AG10803 (cell line): ENCODE measurements around the gene EML5.
"Not testable (repeated sequence)": the region's sequence is repeated elsewhere in the genome, so short reads cannot be mapped to it uniquely, and the experiment has no call there.

Experiments used
- DNase-seq: peaks from one replicate; pipeline ENCODE4 v3.0.0; 2010; ENCODE audit warnings: low read depth
- H3K4me3 ChIP-seq: 2 replicates; pipeline ENCODE4 v1.5.1; 2011; ENCODE audit warnings: mild to moderate bottlenecking, low read length, control low read depth
- CTCF ChIP-seq: conservative IDR thresholded peaks from 2 replicates; pipeline ENCODE4 v1.5.1; 2011; ENCODE audit warnings: mild to moderate bottlenecking, low read length, control low read depth, inconsistent platforms

EML5 gene

DNA sequence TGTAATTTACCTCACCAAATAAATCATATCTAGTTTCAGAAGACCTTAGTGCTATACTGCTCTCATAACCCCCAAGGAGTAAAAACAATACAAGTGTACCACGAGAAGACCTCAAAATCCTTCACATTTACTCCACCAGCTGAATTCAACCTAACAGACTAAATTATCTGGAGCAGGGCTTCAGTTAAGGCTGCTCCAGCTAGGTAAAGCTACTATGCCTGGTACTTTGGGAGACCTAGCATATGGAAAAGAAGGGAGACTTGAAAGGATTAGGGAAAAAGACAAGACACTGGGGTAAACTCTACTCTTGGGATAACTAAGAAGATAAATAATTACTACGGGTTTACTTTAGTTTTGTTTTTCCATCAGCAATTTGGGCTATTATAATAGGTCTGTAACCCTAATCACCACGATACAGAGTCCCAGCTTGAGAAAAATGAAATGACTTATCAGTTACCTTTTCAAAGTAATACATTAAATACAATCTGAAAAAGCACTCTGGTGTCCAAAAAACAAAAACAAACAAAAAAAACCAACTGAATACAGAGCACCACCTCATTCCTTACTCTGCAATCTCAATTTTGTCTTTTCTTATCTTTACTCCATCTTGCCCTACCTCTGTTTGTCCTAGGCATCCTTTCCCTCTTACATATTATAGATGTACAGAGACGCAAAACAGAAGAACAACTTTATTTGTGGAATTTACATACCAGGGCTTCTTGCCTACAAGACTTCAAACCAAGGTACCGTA lies 2.1 kb downstream of the EML5 start:
- H3K4me3 ChIP-seq: no peak overlapping the region
- no peak for TF ChIP-seq CTCF
- DNase-seq: no peak

- H3K4me3 ChIP-seq: not testable (repeated sequence)
Observed at GRCh38 chr14:88789573-88789972, 3.2 kb downstream of the EML5 start.

DNA sequence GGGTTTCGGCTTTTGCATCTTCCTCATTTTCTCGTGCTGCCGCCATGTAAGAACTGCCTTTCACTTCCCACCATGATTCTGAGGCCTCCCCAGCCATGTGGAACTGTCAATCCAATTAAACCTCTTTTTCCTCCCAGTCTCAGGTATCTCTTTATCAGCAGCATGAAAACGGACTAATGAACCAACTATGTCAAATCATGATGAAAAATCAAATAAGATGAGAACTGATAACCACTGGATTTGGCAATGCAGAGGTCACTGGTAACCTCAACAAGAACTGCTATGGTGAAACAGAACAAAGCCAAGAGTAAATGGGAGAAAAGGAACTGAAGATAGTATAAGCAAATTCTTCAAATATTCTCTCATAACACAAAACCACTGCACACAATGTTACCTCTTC lies 6.0 kb downstream of the EML5 start:
- no peak for TF ChIP-seq CTCF
- no peak for DNase-seq

More at GRCh38 chr14:88789573-88789972, 3.2 kb downstream of the EML5 start:
- DNase-seq: not testable (repeated sequence)

GRCh38 chr14:88785911-88786310 lies 6.8 kb downstream of the EML5 start:
- no peak for DNase-seq
- H3K4me3 ChIP-seq: no peak overlapping the region
- no peak for TF ChIP-seq CTCF

More for the DNA sequence above, 6.0 kb downstream of the EML5 start:
- H3K4me3 ChIP-seq: no peak overlapping the region

GRCh38 chr14:88775532-88775931 lies 17.2 kb downstream of the EML5 start:
- H3K4me3 ChIP-seq: no peak overlapping the region
- no peak for TF ChIP-seq CTCF
- DNase-seq: no peak

DNA sequence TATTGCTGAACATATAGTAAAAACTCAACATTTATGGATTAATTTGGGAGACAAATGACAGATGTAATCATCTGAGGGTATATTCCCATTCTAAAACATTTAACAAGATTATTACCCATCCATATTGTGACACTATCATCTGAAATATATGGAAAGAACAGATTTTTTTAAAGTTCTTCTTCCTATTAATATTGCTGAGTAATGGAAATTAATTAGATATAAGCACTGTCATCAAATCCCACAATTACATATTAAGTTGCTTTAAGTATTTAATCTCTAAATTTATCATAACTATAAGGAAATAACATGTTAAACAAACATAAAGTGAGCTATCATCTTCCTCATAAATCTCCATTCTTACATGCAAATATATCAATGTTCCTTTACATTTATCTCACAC lies 22.0 kb downstream of the EML5 start:
- H3K4me3 ChIP-seq: no peak overlapping the region
- no peak for DNase-seq
- no peak for TF ChIP-seq CTCF

- no peak for DNase-seq
- H3K4me3 ChIP-seq: no peak overlapping the region
- no peak for TF ChIP-seq CTCF
Observed at GRCh38 chr14:88765130-88765529, 27.6 kb downstream of the EML5 start.

GRCh38 chr14:88753873-88754272 lies 38.9 kb downstream of the EML5 start:
- H3K4me3 ChIP-seq: no peak overlapping the region
- TF ChIP-seq CTCF: no peak
- DNase-seq: no peak
